ENCODE data around the gene AP5Z1.
A peak's percentile ranks its signal among the peaks of the same experiment; 100 is the strongest.

The AP5Z1 gene

DNA sequence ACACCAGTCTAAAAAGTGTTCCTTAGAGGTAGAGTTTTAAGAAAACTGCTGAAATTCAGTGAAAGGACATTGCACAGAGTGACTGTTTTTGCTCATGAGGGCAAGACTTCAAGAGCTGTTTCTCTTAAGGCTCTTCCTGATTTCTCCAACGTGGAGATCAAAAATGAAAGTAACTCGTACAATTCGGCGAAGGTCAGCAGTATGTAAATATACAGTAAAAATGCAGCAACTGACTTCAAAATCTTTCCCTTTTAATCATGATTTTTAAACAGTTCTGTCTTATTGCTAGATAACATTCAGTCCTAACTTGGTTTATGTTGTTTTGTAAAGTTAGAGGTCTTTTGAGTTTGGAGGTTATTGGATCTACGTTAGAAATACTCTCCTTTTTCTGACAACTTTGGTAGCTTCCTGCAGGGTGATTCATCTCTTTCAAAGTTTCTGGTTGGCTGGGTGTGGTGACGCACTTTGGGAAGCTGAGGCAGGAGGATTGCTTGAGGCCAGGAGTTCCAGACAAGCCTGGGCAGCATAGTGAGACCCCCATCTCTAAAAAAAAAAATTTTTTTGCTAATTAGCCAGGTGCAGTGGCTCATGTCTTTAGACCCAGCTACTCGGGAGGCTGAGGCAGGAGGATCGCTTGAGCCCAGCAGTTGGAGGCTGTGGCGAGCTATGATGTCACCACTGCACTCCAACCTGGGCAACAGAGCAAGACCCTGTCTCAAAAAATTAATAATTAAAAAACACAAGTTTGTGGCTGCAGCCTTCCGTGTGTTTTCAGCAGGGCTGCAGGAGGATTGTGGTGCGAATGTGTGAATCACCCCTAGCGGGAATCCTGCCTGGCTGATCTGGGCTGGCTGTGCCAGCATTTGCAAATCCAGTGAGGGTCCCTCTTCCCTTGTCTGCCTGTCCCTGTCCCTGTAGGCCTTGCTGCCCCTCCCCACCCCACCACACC is 29.2 kb upstream of the AP5Z1 start:
- peak; percentile 27 to 31 for DNase-seq

DNA sequence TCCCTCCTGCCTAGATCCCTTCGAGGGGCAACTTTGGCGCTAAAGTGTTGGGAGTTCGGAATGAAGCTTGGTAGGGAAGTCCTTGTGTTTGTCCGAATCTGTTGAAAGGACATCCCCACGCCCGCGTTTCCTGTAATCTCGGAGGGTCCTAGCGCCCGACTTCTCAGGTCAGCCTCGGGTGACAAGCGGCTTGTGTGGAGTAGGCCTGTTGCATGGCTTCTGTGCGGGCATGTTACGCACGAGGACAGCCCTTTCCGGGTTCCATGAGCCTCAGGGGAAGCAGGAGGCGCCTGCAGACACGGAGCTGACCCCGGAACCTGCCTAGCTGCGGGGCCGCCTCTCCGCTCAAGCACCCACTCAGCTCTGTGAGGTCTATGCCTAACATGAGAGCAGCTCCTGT is 28.4 kb upstream of the AP5Z1 start:
- DNase-seq: no peak

DNA sequence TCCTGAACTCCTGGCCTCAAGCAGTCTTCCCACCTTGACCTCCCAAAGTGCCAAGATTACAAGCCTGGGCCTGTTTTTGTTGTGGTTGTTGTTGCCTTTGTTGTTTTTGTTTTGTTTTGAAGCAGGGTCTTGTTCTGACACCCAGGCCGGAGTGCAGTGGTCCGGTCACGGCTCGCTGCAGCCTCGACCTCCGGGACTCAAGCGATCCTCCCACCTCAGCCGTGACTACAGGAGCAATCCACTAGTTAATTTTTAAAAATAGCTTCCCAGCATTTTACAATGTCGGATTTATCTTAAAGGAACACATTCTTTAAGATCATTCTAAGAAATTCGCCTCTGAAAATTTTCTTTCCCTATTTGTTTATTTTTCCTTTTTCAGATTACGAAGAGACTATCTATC is 27.7 kb upstream of the AP5Z1 start:
- DNase-seq: no peak

DNA sequence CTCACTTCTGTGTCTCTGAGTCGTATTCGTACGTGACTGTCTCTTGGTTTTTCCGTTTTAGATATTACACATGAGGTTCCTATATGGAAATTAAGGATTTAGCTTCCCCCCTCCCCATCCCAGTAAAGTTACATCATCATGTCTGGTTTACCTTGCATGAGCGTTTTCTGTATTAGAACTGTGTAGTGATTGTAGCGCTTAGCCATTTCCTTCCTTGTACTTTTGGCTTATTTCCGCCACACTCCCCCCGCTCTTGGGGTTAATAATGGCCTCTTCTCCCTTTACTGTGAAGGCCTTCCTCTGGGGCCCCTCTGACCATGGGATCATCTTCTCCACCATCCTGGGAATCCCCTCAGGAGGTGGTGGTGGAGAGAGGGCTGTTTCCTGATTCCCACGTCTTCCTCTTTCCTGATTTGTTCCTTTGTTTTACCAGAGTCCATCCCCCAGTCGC is 27.2 kb upstream of the AP5Z1 start:
- DNase-seq: no peak

DNA sequence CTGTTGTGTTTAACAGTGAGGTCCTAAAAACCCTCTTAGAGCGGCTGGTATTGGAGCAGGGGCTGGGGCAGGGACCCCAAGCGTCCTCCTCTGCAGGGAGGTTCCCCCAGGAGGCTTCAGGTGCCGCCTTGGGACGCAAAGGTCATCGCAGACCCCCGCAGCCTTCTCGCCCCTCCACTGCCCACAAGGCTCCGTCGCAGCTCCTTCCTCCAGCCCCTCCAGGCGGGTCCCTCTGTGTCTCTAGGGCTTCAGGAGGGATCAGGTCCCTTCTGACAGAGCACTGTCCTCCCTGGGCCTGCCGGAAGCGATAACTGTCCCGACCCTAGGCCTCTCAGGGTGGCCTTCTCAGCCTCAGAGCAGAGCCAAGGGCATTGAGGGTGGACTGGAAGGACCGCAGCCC is 26.1 kb upstream of the AP5Z1 start:
- no peak for DNase-seq

DNA sequence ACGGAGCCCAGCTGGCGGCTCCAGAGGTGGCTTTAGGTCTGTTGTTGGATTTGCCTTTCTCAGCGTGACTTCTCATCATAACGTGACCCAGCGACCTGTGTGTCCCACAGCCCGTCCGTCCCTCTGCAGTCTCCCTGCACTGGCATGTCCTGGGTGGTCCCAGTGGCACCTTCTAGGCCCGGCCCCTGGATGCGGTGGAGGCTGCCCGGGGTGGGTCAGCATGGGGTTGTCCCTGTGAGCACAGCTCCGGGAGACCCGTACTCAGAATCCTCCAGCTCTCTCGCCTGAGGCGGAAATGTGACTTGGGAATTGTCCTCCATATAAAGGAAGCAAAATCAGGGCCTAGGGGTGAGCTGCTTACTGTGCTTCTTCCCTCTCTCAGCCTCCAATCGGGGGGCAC is 25.6 kb upstream of the AP5Z1 start:
- DNase-seq: no peak

DNA sequence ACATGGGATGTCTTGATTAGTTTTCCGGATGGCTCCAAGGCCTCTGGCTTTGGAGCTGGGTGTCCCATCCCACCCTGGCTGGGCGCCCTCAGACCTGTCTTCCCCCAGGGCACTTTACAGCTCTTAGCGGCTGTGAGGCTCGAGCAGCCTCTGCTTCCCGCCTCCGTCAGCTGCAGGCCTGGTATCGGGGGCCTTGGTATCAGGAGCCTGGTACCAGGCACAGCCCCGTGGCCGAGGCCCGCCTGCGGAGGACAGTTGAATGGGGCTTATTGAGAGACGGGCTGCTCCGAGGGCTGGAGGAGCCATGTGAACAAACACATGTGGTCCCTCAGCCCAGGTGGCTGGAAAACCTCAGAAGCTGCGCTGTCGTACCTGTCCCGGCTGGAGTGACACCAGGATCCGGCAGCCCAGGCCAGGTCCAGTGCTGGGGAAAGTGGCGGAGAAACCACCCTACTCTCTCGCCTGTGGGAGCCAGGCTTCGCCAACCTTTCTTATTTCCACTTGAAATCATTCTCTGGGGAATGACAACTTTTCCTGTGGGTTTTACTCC is 23.9 kb upstream of the AP5Z1 start:
- no peak for DNase-seq

DNA sequence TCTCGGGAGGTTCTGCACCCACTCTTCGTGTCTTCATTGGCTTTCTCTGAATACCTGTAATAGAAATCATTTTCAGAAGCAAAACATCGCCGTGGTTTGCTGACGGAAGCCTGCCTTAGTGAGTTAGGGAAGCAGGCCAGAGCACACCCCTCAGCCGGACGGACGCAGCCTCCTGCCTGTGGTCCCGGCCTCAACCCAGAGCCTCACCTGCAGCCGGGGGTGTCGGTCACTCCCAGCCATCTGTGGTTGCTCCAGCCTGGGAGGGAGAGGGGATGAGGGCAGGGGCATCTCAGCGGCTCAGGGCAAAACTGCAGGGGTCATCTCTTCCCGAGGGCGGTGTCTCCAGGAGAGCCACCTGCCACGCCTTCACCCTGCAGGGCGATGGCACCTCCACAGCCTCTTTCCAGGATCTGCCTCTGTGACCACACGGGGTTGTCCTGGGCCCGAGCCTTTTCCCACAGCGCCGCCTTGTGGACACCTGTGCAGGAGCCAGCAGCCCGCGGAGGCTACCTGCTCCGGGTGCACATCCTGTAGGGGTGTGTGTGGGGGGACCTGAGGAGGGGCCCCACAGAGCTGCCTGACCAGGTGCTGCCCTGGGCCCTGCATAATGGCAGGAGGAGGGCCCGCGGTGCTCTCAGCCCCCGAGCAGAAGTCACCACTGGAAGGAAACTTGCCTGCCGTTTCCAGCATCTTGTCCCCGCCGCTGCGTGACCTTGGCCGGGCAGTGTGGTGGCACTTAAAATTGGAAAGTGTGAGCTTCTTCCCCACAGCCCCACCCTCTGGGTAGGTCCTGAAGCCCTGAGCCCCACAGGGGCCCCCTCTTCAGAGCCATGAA is 21.6 kb upstream of the AP5Z1 start:
- DNase-seq: peak; percentile 4 to 24

DNA sequence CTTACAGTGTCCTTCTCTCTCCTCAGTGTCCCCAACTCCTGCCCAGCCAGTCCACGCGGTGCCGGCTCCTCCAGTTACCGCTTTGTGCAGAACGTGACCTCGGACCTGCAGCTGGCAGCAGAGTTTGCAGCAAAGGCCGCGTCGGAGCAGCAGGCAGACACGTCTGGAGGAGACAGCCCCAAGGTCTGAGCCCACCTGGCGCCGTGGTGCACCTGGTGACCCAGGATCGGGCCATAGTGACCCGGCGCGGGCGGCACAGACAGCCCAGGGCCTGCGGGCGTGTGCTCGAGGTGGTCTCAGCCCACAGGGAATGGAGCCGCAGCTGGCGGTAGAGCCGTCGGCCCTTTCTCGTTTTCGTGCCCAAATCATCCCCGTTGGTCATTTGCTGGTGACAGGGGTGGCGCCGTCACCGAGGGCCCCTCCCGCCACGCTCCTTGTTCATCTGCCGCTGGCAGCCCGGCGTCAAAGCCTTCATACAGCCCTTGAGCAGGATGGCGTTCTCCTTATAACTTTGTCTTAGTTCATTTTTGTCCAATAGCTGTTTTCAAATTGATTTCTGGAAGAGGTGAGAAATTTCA is 20.9 kb upstream of the AP5Z1 start:
- no peak for DNase-seq

DNA sequence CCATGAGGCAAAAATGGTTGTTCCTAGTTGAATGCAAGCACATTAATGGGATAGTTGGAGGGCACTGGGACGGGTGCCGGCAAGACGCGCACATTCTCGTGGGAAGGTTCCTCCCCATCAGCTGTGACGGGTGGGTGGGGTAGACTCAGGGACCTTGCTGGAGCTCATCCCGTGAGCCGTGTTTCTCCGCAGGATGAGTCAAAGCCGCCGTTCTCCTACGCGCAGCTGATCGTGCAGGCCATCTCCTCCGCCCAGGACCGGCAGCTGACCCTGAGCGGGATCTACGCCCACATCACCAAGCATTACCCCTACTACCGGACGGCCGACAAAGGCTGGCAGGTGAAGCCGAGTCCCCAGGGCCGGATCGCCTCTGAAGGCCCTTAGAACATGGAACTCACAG is 20.4 kb upstream of the AP5Z1 start:
- DNase-seq: no peak

DNA sequence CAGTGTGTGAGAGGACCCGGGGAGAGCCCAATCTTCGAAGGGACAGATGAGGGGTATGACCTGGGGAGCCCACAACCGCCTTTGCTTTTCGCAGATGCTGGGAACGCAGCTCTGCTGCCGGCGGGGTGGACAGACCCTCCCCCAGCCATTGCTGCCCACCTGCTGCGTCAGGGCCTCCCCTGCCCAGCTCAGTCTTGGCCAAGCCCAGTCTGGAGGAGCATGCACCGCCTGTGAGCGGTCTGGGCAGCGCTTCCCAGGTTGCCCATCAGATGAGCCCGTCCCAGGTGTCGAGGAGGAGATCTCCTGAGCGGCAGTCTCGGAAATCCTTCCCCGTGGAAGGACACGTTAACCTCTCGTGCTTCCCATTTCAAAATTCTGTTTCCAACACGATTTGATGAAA is 17.3 kb upstream of the AP5Z1 start:
- DNase-seq: no peak

DNA sequence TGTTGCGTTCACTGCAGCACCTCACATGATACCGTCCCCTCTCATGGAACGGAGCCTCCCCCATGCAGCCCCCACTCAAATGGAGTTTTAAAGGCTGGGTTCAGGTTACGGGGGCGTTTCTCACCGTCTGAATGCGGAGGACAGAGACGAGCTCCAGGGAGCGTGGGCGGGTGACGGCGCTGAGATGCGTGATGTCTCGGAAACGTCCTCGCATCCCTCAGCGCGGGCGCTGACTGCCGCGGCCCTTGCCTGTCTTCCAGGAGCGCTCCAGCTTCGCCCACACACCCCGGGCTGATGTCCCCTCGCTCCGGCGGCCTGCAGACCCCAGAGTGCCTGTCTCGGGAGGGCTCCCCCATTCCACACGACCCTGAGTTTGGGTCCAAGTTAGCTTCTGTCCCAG is 16.6 kb upstream of the AP5Z1 start:
- no peak for DNase-seq

DNA sequence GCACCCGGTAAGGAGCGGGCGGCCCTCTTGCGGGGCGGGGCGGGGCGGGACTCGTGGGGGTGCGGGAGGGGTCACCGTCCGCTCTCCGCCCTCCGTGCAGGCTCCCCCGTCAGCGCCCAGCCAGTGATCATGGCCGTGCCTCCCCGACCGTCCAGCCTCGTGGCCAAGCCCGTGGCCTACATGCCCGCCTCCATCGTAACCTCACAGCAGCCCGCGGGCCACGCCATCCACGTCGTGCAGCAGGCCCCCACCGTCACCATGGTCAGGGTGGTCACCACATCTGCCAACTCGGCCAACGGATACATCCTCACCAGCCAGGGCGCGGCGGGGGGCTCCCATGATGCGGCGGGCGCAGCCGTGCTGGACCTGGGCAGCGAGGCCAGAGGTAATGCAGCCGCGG is 16.2 kb upstream of the AP5Z1 start:
- DNase-seq: no peak

DNA sequence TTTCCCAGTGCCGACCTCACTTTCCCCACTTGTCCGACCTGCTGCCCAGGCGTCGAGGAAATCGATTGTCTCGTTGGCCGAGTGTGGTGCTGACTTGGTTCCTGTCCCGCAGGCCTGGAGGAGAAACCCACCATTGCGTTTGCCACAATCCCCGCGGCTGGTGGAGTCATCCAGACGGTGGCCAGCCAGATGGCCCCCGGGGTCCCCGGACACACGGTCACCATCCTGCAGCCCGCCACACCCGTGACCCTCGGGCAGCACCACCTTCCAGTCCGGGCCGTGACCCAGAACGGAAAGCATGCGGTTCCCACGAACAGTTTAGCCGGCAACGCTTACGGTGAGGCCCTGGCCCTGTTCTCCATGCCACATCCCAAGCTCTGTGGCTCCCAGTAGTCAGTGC is 14.5 kb upstream of the AP5Z1 start:
- DNase-seq: no peak

DNA sequence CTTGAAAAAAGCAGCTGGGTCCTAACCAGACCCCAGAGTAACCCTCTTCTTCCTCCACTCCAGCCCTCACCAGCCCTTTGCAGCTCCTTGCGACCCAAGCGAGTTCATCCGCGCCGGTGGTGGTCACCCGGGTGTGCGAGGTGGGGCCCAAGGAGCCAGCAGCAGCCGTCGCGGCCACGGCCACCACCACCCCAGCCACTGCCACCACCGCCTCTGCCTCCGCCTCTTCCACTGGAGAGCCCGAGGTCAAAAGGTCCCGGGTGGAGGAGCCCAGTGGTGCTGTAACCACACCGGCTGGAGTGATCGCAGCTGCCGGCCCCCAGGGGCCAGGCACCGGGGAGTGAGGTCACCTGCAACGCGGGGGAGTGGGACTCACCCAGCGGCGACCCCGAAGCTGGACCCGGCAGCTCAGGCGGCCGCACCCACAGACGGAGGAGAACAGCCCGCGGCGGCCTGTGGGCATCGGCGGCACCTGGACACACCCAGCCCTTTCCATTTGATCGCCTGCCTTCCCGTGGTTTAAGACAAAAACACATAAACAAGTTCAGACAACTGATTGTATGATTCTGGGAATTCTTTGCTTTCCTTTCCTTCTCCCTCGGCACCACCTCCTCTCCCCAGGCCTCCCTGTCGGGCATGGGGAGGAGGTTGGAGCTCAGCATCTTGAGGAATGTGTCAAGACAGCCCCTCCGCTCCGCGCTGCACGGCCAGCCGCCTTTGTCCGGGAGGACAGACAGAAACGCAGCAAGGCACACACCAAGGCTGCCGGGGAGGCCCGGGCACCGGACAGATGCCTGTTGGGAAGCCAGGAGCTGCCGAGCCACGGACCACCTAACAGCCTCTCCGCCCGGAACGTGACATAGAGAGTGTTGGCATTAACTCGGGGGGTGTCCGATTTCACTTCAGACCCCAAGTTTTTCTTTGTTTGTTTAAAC is 13.0 kb upstream of the AP5Z1 start:
- DNase-seq: no peak

DNA sequence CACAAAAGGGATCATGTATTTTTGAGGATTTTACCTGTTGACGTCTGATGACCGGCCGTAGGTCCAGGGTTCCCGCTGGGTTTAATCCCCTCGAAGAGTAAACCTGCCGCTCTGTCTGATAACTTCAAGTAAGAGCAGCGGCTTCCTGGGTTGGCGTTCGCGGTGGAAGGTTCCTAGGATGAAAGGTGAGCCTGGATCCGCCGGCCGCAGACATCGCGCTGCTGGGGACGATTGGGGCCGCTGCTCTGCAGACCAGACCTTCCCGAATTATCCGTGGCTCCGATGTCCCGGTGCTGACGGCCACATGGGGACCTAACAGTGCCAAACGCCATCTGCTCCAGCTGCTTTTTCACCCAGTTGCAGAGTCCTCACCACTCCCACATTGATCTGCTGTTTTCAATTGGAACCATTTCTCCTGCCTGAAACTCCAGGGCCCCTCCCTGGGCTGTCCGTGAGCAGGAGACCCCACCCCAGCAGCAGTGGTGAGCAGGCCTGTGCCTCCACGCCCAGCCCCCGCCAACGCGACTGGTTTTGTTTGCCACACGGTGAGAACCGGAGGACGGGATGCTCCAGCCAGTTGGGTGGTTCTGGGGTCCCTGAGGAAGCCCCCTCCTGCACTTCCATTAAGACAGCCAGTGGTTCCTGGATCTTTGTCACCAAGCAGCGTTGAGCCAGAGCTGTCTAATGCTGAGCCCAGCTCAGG is 12.2 kb upstream of the AP5Z1 start:
- no peak for DNase-seq

DNA sequence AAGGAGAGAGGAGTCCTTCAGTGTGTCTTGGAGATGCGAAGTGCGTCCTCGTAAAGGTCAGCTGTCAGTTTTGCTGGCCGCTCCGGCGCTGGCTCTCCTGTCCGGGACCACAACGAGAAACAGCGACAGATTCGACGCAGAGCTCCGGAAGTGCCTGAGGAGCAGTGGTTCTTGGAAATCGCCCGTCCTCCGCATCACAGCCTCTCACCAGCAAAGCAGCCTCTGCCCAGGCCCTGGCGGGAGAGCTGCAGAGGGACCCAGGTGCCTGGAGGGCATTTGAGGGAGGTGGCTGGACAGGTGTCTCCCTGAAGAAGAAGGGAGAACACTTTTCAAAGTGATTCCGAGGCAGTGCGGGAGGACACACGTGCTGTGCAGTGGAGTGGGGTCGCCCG is 11.6 kb upstream of the AP5Z1 start:
- DNase-seq: no peak

DNA sequence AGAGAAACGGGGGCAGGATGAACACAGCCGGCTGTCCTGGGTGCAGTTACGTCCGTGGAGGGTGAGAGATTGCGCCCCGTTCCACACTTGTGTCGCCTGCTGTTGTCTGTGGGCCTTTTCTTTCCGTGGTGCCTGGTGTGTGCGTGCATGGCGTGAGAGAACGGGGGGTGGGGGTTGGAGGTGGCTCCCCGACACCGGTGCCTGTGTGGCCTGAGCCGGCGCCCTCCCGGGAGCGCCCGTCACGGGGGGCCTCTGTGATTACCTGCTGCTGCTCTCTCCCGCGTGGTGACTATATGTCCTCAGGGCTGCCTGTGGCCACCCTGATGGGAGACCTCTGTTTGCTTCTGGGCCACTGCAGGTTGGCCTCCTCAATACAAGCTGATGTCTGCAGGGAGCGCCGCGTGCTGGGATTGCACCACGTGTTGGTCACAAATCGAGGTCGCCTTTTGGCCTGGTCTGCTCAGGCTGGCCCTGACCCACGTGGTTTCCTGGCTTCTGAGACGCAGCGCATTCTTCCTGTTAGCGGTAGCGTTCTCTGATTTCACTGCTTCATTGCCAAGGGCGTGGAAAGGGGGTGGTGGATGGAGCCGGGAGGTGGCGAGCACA is 10.9 kb upstream of the AP5Z1 start:
- no peak for DNase-seq

DNA sequence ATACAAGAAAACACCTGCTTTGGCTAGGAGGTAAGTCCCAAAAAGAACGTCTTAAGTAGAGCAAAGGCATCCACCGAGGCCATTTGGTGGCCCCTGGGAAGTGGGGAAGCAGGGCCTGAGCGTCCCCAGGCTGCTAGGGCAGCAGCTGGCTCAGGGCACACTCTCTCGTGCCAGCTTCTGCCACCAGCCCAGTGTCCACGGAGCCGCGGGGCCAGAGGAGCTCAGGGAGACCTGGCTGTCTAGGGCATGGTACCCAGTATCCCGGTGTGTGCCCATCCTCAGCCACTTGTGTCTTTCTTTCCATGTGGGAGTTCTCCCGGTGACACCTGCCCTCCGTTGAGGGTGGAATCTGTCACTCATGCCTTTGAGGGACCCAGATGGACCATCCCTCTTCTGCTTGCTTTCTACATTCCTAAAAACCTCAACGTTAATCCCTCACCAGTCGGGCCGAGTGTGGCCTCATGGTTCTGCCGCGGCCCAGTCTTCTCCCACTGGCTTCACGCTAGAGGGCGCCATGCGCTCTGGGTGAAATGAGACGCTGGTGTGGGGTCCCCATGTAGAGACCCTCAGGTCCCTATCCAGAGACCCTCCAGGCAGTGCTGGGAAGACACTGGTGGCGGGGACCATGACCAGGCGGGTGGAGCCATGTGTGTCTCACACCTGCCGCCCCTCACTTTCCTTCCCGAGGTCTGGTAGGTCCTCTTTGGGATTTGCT is 9.5 kb upstream of the AP5Z1 start:
- no peak for DNase-seq
